ENCODE data around the gene VPS72. TPM values are rescaled to one million over a fixed set of nuclear protein-coding genes. Genes with fewer than 3 reads are reported as not detected.
A peak's percentile ranks its signal among the peaks of the same experiment; 100 is the strongest.

The VPS72 gene
- polyA plus RNA-seq, 1 of the 3 experiments (the other 2 are of a cell fraction) = 80.2 TPM

- Histone ChIP-seq H3K27ac (ENCODE audit: low read depth in 2 of 2, low read length in 1 of 2) (no peak overlapping the region; a peak in 1 of 4 replicates), H3K27me3 (ENCODE audit: insufficient read depth) (no peaks in the 10 kb centered on the region), H3F3A (replicated peaks; ENCODE audit: insufficient read depth) (no peaks in the 10 kb centered on the region), H3K9ac (peak overlapping the region; percentile 82), H3K4me1 (ENCODE audit: control insufficient read depth in 1 of 2, insufficient read depth in 2 of 2, low read depth in 1 of 2, low read length in 1 of 2) (peaks cover 0 to 21% of the 10 kb centered on the region in 2 experiments; a peak in 1 of 4 replicates), H3K4me3 (ENCODE audit: low read depth in 2 of 2, low read length in 1 of 2) (peak overlapping the region; percentile 70 to 91), H3K9me2 (no peaks in the 10 kb centered on the region), H3K79me2 (ENCODE audit: insufficient read depth) (no peaks in the 10 kb centered on the region), H3K36me3 (replicated peaks in 1 of 2; ENCODE audit: control insufficient read depth in 1 of 2, insufficient read depth in 2 of 2, low read length in 1 of 2) (no peaks in the 10 kb centered on the region), H3K9me3 (no peaks in the 10 kb centered on the region), H3K4me2 (peak overlapping the region; percentile 98), H2AFZ (ENCODE audit: low read depth) (peak overlapping the region; percentile 87), H4K20me1 (ENCODE audit: insufficient read depth) (no peaks in the 10 kb centered on the region)
- TF ChIP-seq RFX5 (IDR thresholded peaks at IDR 0.05; ENCODE audit: low read length) (no peak), FOXM1 (IDR thresholded peaks at IDR 0.05; ENCODE audit: low read depth) (no peak), USF1 (IDR thresholded peaks at IDR 0.05; ENCODE audit: borderline replicate concordance, low read depth) (no peak), YY1 (IDR thresholded peaks at IDR 0.05; ENCODE audit: low read depth) (no peak), RCOR1 (IDR thresholded peaks at IDR 0.05; ENCODE audit: low read length) (no peak), SMC3 (IDR thresholded peaks at IDR 0.05; ENCODE audit: low read depth, low read length) (no peak), ELF1 (IDR thresholded peaks at IDR 0.05) (no peak), SIN3A (IDR thresholded peaks at IDR 0.05; ENCODE audit: borderline replicate concordance, low read depth, low read length) (no peak), JUND (IDR thresholded peaks at IDR 0.05) (no peak), GABPA (IDR thresholded peaks at IDR 0.05; ENCODE audit: low read depth) (no peak), NFIC (IDR thresholded peaks at IDR 0.05; ENCODE audit: borderline replicate concordance) (no peak)
- TF ChIP-seq, protein P1, sequence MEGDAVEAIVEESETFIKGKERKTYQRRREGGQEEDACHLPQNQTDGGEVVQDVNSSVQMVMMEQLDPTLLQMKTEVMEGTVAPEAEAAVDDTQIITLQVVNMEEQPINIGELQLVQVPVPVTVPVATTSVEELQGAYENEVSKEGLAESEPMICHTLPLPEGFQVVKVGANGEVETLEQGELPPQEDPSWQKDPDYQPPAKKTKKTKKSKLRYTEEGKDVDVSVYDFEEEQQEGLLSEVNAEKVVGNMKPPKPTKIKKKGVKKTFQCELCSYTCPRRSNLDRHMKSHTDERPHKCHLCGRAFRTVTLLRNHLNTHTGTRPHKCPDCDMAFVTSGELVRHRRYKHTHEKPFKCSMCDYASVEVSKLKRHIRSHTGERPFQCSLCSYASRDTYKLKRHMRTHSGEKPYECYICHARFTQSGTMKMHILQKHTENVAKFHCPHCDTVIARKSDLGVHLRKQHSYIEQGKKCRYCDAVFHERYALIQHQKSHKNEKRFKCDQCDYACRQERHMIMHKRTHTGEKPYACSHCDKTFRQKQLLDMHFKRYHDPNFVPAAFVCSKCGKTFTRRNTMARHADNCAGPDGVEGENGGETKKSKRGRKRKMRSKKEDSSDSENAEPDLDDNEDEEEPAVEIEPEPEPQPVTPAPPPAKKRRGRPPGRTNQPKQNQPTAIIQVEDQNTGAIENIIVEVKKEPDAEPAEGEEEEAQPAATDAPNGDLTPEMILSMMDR (IDR thresholded peaks at IDR 0.05) = no peak
- ChIA-PET CTCF (interaction anchor here (1.1 to 6.8 kb wide), 2 partner anchors 10 to 15 kb away, joined by 3 to 40 read pairs; partner anchors contain the start of gene TNFAIP8L2), POLR2A (no interaction called here)
- peak; percentile 52 for DNase-seq
- WGBS (ENCODE audit: low lambda C conversion rate) = 12% methylated on average over 23 of the region's 26 CpGs
These were observed 44.0 kb downstream of the VPS72 start for GRCh38 chr1:151146072-151146411.

DNA sequence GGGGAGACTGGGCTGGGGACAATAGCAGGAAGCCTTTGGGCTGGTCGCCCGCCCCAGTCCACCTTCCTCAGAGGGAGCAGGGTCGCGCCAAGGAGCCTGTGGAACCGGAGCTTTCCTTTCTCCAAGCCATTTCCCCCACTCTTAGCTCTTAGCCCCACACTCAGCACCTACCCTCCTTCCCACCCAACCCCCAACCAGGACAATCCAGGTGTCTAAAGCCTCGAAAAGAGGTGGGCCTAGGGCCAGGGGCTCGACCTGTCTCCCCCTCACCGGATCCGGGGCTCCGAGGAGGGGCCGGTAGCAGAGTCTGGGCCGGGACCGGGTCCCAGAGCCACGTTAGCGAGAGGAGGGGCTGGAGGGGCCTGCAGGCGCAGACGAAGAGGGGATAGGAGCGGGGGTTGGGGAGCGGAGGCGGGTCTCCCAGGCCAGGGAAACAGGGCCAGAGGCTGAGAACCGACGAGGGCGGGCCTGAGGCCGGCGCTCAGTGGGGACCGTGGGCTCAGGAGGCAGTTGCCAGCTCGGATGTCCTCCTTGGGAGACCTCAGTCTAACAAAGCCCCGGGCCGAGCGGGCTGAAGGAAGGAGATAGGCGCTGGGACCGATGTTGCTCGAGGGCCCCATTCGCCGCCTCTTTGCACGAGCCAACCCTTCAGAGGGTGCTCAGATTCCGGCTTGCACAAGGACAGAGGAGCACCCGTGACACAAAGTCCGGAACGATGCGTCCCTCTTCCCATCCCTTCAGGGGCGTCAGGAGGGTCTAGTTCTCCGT is 44.5 kb downstream of the VPS72 start:
- Histone ChIP-seq H3K36me3 (replicated peaks in 1 of 2; ENCODE audit: control insufficient read depth in 1 of 2, insufficient read depth in 2 of 2, low read length in 1 of 2) (no peaks in the 10 kb centered on the region), H3K27me3 (ENCODE audit: insufficient read depth) (no peaks in the 10 kb centered on the region), H3K9me3 (no peaks in the 10 kb centered on the region), H2AFZ (ENCODE audit: low read depth) (peak overlapping the region; percentile 87), H3K79me2 (ENCODE audit: insufficient read depth) (no peaks in the 10 kb centered on the region), H3K4me2 (peak overlapping the region; percentile 98), H3K9ac (peak overlapping the region; percentile 82), H3F3A (replicated peaks; ENCODE audit: insufficient read depth) (no peaks in the 10 kb centered on the region), H3K27ac (ENCODE audit: low read depth in 2 of 2, low read length in 1 of 2) (no peak overlapping the region; a peak in 1 of 4 replicates), H3K9me2 (no peaks in the 10 kb centered on the region), H3K4me3 (ENCODE audit: low read depth in 2 of 2, low read length in 1 of 2) (peak overlapping the region; percentile 70 to 91), H3K4me1 (ENCODE audit: control insufficient read depth in 1 of 2, insufficient read depth in 2 of 2, low read depth in 1 of 2, low read length in 1 of 2) (peaks cover 0 to 21% of the 10 kb centered on the region in 2 experiments; a peak in 1 of 4 replicates), H4K20me1 (ENCODE audit: insufficient read depth) (no peaks in the 10 kb centered on the region)
- ChIA-PET CTCF (interaction anchor here (1.1 to 6.8 kb wide), 3 partner anchors 10 to 46 kb away, joined by 3 to 40 read pairs (median 11); partner anchors contain the start of gene TNFAIP8L2), POLR2A (interaction anchor here (0.6 kb wide), 1 partner anchor 140 kb away, joined by 4 read pairs; no protein-coding TSS in a partner anchor)
- 68% methylated on average over 17 of the region's 43 CpGs for WGBS (ENCODE audit: low lambda C conversion rate)
- no peak for TF ChIP-seq RFX5 (IDR thresholded peaks at IDR 0.05; ENCODE audit: low read length)
- no peak for TF ChIP-seq NRF1 (IDR thresholded peaks at IDR 0.05; ENCODE audit: low read depth, low read length)
- peak; percentile 64 for DNase-seq

Measured in SK-N-SH (cell line).